GM21576 (cell line): ENCODE measurements around the gene FAM111A.
A peak's percentile ranks its signal among the peaks of the same experiment; 100 is the strongest.

Experiments used
- ATAC-seq: cut with Tn5 transposase; IDR thresholded peaks from one replicate; pipeline ENCODE4 v1.9.1; 2021; ENCODE audit warnings: mild to moderate bottlenecking, moderate library complexity; ENCODE audit not compliant: unreplicated experiment

Gene FAM111A

DNA sequence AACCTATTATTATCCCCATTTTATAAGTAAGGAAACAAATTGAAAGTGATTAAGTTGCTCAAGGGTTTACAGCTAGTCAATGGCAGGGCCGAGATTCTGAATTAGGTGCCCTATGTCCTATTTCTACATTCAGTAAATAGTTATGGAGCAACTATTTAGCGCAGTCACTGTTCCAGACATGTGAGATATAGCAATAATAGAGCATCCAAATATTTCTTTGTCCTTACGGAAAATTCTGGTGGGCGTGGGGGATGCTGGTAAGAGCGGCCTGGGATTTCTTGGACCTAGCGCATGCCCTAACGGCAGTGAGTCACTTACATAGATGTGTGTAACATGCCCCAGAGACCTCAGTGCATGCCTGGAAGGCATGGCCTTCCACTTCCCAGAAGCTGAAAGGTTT lies 33.7 kb downstream of the FAM111A start:
- ATAC-seq, result no peak

DNA sequence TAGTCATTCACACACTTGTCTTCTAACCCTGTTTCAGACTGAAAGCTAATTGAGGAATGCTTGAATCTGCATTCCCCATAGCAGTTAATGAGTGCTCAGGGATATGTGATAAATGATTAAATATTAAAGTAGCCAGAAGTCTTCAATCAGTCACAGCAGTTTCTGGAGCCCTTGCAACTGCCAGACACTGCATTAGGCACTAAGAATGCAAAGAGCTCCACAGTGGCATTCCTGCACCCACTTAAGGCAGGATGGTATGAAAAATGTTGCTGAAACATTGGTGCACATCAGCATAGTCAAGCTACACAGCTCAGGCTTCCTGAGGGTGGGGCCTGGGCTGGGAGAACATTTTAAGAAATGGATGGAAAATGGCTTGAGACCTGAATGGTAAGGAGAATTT lies 35.7 kb downstream of the FAM111A start:
- ATAC-seq, result no peak

DNA sequence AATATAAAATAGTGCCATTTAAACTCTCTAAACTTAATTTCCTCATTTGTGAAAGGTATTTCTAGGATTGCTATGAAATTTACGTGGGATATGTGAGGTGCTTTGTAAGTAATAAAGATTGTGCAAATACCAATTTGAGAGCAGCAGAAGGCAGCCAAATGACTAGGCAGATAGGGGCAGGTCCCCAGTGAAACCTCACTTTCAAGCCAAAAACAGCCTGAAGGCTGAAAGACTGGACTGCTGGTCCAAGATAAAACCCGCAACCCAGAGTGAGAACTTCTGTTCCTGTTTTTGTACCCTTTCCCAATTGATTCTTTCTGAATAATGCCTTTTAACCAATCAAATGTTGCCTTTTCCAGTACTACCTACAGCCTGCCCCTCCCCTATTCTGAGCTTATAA lies 36.5 kb downstream of the FAM111A start:
- no peak for ATAC-seq

DNA sequence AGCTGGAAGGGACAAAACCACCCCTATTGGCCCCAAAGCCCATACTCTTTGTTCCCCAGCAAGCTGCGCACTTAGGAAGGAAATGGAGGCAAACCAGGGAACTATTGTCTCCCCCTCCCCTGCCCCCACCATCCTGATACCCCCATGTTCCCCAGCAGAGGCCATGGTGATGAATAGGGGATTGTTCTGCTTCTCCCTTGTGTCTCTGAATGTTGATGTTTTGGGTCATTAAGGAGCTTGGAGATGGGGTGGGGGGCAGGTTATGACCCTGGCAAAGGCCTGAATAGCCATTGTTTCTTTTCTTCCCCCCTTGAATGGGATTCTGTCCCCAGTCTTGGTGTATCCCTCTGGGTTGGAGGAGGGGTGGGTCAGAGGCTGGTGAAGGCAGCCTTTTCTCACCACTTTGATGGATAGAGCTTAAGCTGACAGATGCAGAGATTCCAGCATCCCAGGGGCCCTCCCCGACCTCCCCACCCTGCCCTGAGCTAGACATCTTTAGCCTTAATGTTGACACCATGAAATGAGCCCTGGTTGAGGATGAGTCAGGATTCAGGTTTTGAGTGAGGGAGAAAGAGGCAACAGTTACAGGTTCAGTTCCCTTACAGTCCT lies 37.6 kb downstream of the FAM111A start:
- ATAC-seq, result no peak

DNA sequence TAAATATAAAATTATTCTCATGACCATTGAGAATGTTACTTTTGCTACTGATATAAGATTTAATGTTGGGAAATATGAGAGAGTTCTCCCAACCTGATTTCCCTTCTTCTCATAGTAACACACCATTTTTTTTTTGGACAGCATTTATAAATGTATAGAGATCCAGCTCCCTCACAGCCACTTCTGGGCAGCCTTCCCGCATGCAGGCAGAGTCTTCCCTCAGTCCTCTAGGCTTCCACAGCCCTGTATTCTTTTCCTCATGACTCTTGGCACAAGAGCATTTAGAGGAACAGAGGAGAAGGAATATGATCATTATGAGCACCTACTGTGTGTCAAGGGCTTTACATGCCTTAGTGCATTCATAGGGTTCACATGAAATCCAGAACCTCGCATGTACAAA lies 38.3 kb downstream of the FAM111A start:
- ATAC-seq, result no peak

DNA sequence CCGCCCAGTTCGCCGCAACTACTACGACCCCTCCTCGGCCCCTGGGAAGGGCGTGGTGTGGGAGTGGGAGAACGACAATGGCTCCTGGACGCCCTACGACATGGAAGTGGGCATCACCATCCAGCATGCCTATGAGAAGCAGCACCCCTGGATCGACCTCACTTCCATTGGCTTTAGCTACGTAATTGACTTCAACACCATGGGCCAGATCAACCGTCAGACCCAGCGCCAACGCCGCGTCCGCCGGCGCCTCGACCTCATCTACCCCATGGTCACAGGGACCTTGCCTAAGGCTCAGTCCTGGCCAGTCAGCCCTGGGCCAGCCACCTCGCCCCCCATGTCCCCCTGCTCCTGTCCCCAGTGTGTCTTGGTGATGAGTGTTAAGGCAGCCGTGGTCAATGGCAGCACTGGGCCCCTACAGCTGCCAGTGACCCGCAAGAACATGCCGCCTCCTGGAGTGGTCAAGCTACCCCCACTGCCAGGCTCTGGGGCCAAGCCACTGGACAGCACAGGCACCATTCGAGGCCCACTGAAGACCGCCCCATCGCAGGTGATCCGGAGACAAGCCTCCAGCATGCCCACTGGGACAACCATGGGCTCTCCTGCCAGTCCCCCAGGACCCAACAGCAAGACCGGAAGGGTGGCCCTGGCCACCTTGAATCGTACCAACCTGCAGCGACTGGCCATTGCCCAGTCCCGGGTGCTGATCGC lies 39.2 kb downstream of the FAM111A start:
- ATAC-seq, result no peak

DNA sequence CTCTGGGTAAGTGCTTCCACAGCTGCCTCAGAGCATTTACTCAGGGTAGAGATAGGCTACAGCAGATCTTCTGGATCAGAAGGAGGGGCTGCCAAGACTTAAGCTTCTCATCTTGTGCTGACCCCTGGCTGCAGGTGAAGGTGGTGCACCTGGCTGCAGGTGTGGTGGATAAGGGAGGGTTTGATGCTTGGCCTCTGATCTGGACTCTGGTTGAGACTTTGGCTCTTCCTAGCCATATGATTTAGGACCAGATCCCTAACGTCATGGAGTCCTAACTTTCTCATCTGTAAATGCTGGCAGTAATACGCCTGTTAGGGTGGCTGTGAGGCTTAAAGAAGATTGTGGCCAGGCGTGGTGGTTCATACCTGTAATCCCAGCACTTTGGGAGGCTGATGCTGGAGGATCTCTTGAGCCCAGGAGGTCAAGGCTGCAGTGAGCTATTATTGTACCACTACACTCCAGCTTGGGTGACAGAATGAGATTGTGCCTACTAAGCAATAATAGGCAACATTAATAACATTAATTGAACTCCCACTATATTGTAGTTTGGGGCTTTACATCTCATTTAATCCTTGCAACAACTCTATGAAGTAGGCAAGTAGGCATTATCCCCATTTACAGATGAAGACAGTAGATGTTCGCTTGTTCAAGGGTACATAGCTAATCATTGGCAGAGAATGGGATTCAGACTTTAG lies 39.9 kb downstream of the FAM111A start:
- no peak for ATAC-seq

DNA sequence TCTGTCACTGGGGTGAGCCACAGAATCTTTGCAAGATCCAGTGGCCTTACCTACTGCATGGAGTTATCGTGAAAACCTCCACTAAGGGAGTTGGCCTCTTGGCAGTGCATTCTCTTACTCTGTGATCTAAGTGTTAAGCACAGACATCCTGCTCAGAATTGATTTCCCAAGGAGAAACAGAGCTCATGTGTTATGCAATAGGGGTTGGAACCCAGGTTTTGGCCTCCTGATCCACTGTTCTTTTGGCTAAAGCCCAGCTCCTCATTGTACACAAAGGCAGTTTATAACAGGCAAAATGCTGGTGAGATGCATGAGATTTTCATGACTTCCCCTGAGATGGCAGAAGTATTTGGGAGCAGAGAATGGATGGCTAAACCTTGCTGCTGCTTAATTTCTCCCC lies 41.1 kb downstream of the FAM111A start:
- no peak for ATAC-seq

DNA sequence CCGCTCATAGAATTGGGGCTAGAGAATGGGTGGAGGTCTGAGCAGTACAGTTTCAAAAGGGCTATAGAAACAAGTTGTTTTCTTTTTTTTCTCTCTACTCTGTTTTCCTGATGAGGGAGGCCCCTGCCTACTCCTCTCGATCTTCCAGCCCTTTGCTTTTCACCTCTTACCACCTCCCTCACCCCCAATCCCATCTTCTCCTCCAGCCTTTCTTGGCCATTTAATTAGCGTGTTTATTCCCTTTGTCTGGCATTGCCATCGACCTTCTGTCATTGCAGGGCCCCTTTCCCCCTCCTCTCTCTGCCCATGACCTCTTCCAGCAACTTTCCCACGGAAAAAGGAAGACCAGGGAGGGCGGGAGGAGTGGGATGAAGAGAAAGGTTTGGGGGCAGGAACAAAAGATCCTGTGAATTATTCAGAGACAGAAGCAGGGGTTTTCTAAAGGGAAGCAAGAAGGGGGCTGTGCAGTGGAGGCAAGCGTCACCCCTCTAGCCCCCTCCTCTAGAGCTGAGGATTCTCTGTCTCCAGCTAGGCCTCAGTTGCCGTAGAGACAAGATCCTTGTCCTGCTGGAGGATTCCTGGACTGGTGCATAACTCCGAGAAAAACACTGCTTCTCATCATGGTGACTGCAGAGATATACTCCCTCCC lies 42.2 kb downstream of the FAM111A start:
- ATAC-seq, result no peak

DNA sequence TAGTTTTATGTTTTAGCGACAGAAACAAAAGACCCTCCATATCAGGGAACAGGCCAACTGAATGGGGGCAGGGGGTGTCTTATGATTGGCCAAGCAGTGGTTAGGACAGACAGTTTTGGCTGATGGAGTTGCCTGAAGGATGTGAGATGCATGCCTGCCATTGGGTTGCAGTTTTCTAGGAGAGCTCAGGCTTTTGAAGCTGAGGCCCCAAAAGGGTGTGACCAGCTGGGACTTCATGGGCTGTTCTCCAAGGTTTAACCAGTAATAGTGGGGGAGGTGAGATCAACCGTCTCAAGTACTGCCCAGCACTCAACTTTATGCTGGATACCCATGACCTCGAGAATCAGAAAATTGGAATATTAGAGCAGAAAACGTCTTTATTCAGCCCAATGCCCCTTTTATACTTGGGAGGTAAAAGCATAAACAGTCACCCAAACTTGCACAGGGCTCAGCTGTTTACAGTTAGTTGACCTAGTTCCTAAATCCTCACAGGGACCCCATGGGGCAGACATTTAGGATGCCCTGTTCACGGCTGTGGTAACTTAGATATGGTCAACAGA lies 42.8 kb downstream of the FAM111A start:
- no peak for ATAC-seq

DNA sequence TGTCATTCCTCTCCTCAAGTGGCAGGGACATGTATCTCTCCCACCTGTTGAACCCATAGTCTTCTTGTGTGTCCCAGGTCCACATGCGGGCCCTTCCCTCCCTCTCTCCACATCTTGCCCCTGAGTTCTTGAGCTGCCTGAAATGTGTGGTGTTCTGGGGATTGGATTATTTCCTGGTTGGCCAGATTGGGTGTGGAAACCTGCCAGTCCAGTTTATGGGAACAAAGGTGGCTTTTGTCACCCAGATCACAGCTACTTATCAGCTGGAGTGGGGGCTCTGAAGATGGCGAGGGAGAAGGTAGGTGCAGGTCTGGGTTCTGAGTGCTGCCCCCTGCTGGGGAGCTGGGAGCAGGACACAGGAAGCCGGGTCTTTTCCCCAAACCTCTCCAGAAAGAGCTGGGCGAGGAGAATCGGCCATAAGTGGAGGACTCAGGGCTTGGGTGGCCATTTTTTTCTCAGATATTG lies 43.5 kb downstream of the FAM111A start:
- ATAC-seq, result peak; percentile 72

DNA sequence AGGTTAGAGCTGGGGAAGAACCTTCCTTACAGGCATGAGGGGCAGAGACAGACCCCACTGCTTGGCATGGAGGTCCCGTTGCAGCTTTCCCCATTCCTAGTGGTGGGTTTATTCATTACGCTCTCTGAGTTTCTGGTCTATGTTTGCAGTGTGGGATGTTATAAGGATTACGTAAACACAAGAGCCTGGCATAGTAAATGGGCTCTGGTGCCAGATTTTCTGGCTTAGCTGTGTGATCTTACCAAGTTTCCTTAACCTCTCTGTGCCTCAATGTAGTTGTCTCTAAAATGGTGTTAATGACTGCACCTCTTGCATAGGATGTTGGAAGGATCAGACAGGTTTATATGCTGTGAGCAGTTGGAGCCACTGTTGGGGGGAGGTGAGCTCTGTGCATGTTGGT lies 44.4 kb downstream of the FAM111A start:
- ATAC-seq, result no peak

DNA sequence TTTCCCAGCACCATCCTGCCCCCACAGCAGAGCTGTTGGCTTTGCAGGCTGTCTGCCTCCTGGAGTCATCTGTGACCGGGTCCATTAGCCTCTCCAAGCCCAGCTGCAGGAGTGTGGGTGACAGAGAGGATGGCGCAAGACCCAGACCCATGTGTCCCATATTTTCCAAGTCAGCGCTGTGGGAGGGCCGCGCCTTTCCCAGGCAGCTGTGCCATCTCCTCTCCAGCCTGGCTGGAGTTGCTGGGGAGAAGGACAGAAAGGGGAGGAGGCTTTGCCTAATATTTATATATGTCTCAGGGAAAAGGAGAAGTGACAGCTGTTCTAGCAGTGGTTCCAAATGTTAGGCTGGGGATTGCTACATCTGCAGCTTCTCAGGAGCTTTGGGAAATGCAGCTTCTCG lies 44.9 kb downstream of the FAM111A start:
- ATAC-seq, result no peak

DNA sequence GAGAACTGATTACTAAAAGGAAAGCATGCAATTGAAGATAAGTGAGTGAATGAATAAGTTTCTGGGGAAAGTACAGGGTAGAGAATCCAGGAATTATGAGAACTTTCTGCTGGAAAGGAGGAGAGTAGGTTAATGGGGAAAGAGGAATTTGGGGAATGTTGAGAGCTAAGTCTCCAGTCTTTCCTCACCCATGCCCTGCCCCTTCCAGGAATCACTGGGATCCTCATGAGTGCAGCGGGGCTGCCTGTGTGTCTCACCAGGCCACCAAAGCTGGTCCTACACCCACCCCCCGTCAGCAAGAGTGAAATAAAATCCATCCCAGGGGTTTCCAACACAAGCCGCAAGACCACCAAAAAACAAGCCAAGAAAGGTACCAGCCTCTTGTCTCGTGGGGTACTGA lies 46.3 kb downstream of the FAM111A start:
- no peak for ATAC-seq

DNA sequence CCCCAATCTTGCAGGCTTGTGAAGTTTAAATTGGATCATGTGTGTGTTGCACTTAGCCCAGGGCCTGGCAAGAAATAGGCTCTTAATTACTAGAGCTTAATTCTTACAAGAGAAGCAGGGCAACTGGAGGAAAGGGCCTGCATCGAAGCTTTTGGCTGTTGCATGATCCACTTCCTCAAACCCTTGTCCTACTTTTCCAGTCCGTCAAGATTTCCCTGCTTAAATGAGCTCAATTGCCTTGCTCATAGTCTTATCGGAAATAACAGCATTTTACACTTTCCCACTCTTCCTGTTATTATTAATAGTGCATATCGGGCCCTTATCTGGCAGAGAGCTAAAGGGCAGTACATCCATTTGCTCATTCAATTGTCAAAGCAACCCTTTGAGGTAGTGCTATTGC lies 47.3 kb downstream of the FAM111A start:
- no peak for ATAC-seq

DNA sequence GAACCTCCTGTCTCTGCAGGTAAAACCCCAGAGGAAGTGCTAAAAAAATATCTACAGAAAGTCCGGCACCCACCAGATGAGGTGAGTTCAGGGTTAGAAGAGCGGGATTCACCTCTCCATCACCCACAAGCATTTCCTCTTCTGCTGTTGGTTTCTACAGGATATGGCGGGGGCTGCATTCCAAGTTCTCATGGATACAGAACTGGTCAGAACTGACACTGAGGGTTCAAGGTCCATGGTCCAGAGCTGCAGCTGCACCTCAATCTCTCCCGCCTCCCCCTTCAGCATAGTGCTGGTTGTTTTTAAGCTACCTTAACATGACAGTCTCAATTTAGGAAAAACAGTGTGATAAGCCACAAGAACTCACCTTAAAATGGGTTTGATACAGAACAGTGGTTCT lies 48.4 kb downstream of the FAM111A start:
- ATAC-seq, result no peak

DNA sequence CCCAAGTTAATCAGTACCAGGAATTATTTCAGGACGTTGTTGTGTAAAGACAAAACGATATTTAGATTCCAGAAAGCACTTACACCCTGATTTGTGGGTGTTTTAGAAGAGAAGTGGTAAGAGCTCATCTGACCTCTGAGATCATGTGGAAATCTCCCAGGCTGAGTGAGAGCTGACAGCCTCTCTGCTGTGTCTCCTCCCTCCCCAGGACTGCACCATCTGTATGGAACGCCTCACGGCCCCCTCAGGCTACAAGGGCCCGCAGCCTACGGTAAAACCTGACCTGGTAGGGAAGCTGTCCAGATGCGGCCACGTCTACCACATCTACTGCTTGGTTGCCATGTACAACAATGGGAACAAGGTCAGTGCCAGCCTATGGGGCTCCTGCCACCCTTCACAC lies 49.2 kb downstream of the FAM111A start:
- ATAC-seq, result no peak

DNA sequence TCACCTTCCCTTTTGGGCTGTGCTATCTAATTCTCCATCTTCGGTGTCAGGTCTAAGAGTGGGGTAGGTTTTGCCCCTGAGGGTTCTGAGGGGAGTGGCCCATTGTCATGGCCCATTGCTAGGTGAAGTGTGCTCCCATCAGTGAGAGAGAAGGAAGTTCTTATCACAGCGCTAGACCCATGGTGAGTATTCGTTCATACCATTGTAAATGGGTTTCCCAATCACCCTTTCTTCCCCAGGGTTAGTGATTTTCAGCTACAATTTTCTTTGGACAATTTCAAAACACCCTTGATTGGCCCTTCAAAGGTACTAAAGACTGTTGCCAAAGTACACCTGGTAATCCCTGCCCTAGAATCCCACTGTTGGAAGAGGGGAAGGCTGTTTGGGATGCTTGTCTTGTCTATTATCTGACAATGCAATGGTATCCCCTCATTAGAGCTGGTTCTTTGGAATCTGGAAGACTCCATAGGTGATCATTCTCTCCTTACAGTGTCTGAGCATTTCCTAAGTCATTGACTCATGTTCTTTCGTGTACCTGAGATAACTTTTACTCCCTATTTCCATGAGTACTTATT lies 49.9 kb downstream of the FAM111A start:
- no peak for ATAC-seq

DNA sequence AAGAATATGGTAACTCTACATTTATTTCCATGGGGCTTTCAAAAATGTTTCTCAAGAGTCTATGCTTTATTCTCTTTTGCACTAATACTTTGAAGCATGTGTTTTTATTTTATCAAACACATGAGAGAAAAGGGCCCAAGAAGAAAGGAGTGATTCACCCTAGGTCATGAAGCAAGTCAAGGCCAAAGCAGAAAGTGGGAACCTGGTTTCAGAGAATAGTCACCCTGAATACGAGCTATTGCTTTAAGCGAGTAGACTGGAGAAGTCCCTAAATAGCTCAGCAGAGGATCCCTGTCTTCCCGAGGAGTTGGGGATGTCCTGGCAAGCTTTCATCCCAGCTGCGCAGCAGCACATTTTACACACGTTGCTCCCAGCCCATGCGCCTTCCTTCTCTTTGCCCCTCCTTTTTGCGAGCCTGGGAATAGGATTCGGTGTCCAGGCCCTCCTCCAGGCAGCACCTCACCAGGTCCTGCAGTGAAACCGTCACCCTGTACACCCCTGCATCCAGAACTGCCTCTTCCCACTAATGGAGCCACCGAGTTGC lies 51.0 kb downstream of the FAM111A start:
- no peak for ATAC-seq

DNA sequence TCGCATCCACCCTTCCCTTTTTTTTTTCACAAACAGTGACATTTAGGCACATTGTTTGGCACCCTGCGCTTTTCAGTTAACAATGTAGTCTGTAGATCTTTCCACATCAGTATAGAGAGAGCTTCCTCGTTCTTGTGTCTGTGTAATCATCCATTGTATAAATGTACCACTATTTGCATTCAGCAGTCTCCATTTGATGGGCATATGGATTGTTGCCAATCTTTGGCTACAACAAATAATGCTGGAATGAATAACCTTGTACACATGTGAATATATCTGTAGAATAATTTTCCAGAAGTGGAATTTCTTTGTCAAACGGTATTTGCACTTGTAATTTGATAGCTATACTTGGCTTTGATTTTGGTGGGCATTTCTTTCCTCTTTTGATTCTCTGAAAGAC lies 52.9 kb downstream of the FAM111A start:
- no peak for ATAC-seq

DNA sequence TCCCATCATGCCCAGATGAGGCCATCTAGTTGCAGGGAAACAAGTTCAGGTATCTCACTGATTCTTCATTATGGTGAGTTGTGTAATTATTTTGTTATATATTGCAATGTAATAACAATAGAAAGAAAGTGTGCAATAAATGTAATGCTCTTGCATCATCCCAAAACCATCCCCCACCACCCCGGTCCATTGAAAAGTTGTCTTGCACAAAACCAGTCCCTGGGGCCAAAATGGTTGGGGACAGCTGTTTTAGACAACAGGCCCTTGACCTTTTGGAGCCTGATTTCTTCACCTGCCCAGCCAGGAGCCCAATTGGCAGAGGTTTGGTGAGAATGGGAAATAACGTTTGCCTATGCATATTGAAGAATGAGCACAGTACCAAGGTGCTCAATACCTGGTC lies 54.1 kb downstream of the FAM111A start:
- ATAC-seq, result no peak
